Suprapubic skin (tissue), 4 donors: ENCODE results near the gene KCNJ4.

Source experiments
- CTCF ChIP-seq, 2 donors: fragments of 200-600 bp in 1 of 2; fragments of 450-650 bp in 1 of 2; sonication (generic) in 1 of 2; IDR thresholded peaks; one replicate each; pipeline ENCODE4 v1.5.1; 2016 to 2019; ENCODE audit warnings: antibody characterized with exemption in 2 of 2, mild to moderate bottlenecking in 1 of 2, moderate library complexity in 1 of 2
- EP300 ChIP-seq: sonication (generic); formaldehyde crosslinking; IDR thresholded peaks from one replicate; pipeline ENCODE4 v1.6.1; 2017; ENCODE audit warnings: antibody characterized with exemption
- POLR2A ChIP-seq, 2 donors: fragments of 450-650 bp; IDR thresholded peaks; one replicate each; pipeline ENCODE4 v1.6.1; 2017; ENCODE audit warnings: antibody characterized with exemption in 2 of 2, mild to moderate bottlenecking in 2 of 2, moderate library complexity in 2 of 2
- POLR2AphosphoS5 ChIP-seq, 3 donors: sonication (generic); formaldehyde crosslinking; IDR thresholded peaks; one replicate each; pipeline ENCODE4 v1.6.1; 2017; ENCODE audit warnings: antibody characterized with exemption in 3 of 3

GRCh38 chr22:38461057-38461413 is 6.0 kb upstream of the KCNJ4 start:
- TF ChIP-seq CTCF (IDR thresholded peaks at IDR 0.05) = no peak
- TF ChIP-seq POLR2A (IDR thresholded peaks at IDR 0.05) = no peak
- no peak for TF ChIP-seq EP300
- no peak for TF ChIP-seq POLR2AphosphoS5 (IDR thresholded peaks at IDR 0.05)
